ENCODE results near the gene UBR3. TPM values are rescaled to one million over a fixed set of nuclear protein-coding genes. Genes with fewer than 3 reads are reported as not detected.

Gene UBR3
- total and polyA plus RNA-seq, 5 donors from 2014 or later, result 8.1 to 45.1 (median 9.6) TPM

GRCh38 chr2:170086751-170087412 is 259.6 kb downstream of the UBR3 start:
- DNase-seq (no peak), ATAC-seq (ENCODE audit: low read depth in 2 of 2) (no peak)
- H3K9me3 ChIP-seq (ENCODE audit: control insufficient read depth in 2 of 2, low read length in 2 of 2), result no peaks in the 10 kb centered on the region
- Mint-ChIP-seq H3K27me3 (no peaks in the 10 kb centered on the region), H3K9me3 (peaks cover 0 to 10% (median 0%) of the 10 kb centered on the region in 7 donors), H3K4me3 (no peak overlapping the region), H3K27ac (no peak overlapping the region), H3K36me3 (peaks cover 8% of the 10 kb centered on the region), H3K4me1 (no peaks in the 10 kb centered on the region)
- H3K4me1 ChIP-seq (ENCODE audit: control insufficient read depth, insufficient read depth, low read length, poor library complexity, severe bottlenecking), result no peaks in the 10 kb centered on the region
- H3K4me3 ChIP-seq (ENCODE audit: low read depth, low read length), result no peak overlapping the region
- no peaks in the 10 kb centered on the region for H3K27me3 ChIP-seq (ENCODE audit: control insufficient read depth, insufficient read depth, low read length)
- no peak overlapping the region for H3K27ac ChIP-seq (ENCODE audit: insufficient read depth, low read length, poor library complexity, severe bottlenecking)
- H3K36me3 ChIP-seq (ENCODE audit: control insufficient read depth, insufficient read depth, low read length), result peaks cover 5% of the 10 kb centered on the region

GRCh38 chr2:170087413-170087793 is 260.1 kb downstream of the UBR3 start:
- H3K36me3 ChIP-seq (ENCODE audit: control insufficient read depth, insufficient read depth, low read length), result peaks cover 1% of the 10 kb centered on the region
- Mint-ChIP-seq H3K27ac (no peak overlapping the region), H3K9me3 (peaks cover 0 to 13% (median 0%) of the 10 kb centered on the region in 7 donors), H3K4me3 (no peak overlapping the region), H3K4me1 (no peaks in the 10 kb centered on the region), H3K36me3 (peaks cover 4% of the 10 kb centered on the region), H3K27me3 (no peaks in the 10 kb centered on the region)
- H3K9me3 ChIP-seq (ENCODE audit: control insufficient read depth in 2 of 2, low read length in 2 of 2), result no peaks in the 10 kb centered on the region
- H3K4me3 ChIP-seq (ENCODE audit: low read depth, low read length), result no peak overlapping the region
- DNase-seq, result no peak
- no peak overlapping the region for H3K27ac ChIP-seq (ENCODE audit: insufficient read depth, low read length, poor library complexity, severe bottlenecking)
- no peak for ATAC-seq (ENCODE audit: low read depth in 2 of 2)
- H3K27me3 ChIP-seq (ENCODE audit: control insufficient read depth, insufficient read depth, low read length), result no peaks in the 10 kb centered on the region
- no peaks in the 10 kb centered on the region for H3K4me1 ChIP-seq (ENCODE audit: control insufficient read depth, insufficient read depth, low read length, poor library complexity, severe bottlenecking)

GRCh38 chr2:170088776-170089175 is 261.5 kb downstream of the UBR3 start:
- Histone ChIP-seq H3K27ac (ENCODE audit: insufficient read depth, low read length, poor library complexity, severe bottlenecking) (no peak overlapping the region), H3K9me3 (ENCODE audit: control insufficient read depth in 2 of 2, low read length in 2 of 2) (no peaks in the 10 kb centered on the region), H3K36me3 (ENCODE audit: control insufficient read depth, insufficient read depth, low read length) (no peaks in the 10 kb centered on the region), H3K4me3 (ENCODE audit: low read depth, low read length) (no peak overlapping the region), H3K4me1 (ENCODE audit: control insufficient read depth, insufficient read depth, low read length, poor library complexity, severe bottlenecking) (no peaks in the 10 kb centered on the region), H3K27me3 (ENCODE audit: control insufficient read depth, insufficient read depth, low read length) (no peaks in the 10 kb centered on the region)
- Mint-ChIP-seq H3K4me3 (no peak overlapping the region), H3K4me1 (no peaks in the 10 kb centered on the region), H3K27ac (no peak overlapping the region), H3K36me3 (no peaks in the 10 kb centered on the region), H3K27me3 (peaks cover 4% of the 10 kb centered on the region), H3K9me3 (peaks cover 0 to 25% (median 3%) of the 10 kb centered on the region in 7 donors)
- ATAC-seq (ENCODE audit: low read depth in 2 of 2) (no peak), DNase-seq (no peak)

GRCh38 chr2:170090229-170090628 is 263.0 kb downstream of the UBR3 start:
- DNase-seq (no peak), ATAC-seq (ENCODE audit: low read depth in 2 of 2) (no peak)
- Histone ChIP-seq H3K27me3 (ENCODE audit: control insufficient read depth, insufficient read depth, low read length) (no peaks in the 10 kb centered on the region), H3K9me3 (ENCODE audit: control insufficient read depth in 2 of 2, low read length in 2 of 2) (no peaks in the 10 kb centered on the region), H3K27ac (ENCODE audit: insufficient read depth, low read length, poor library complexity, severe bottlenecking) (no peak overlapping the region), H3K36me3 (ENCODE audit: control insufficient read depth, insufficient read depth, low read length) (no peaks in the 10 kb centered on the region), H3K4me1 (ENCODE audit: control insufficient read depth, insufficient read depth, low read length, poor library complexity, severe bottlenecking) (no peaks in the 10 kb centered on the region), H3K4me3 (ENCODE audit: low read depth, low read length) (no peak overlapping the region)
- Mint-ChIP-seq H3K4me3 (no peak overlapping the region), H3K9me3 (peaks cover 0 to 25% (median 3%) of the 10 kb centered on the region in 7 donors), H3K4me1 (no peaks in the 10 kb centered on the region), H3K27me3 (peaks cover 4% of the 10 kb centered on the region), H3K27ac (no peak overlapping the region), H3K36me3 (no peaks in the 10 kb centered on the region)

- H3K27me3 Mint-ChIP-seq, result peaks cover 4% of the 10 kb centered on the region
- no peak overlapping the region for H3K27ac Mint-ChIP-seq
- no peak overlapping the region for H3K4me3 Mint-ChIP-seq
- Histone ChIP-seq H3K27me3 (ENCODE audit: control insufficient read depth, insufficient read depth, low read length) (no peaks in the 10 kb centered on the region), H3K27ac (ENCODE audit: insufficient read depth, low read length, poor library complexity, severe bottlenecking) (no peak overlapping the region), H3K36me3 (ENCODE audit: control insufficient read depth, insufficient read depth, low read length) (no peaks in the 10 kb centered on the region), H3K4me1 (ENCODE audit: control insufficient read depth, insufficient read depth, low read length, poor library complexity, severe bottlenecking) (no peaks in the 10 kb centered on the region), H3K9me3 (ENCODE audit: control insufficient read depth in 2 of 2, low read length in 2 of 2) (no peaks in the 10 kb centered on the region), H3K4me3 (ENCODE audit: low read depth, low read length) (no peak overlapping the region)
- no peaks in the 10 kb centered on the region for H3K4me1 Mint-ChIP-seq
- DNase-seq, result no peak
- no peaks in the 10 kb centered on the region for H3K36me3 Mint-ChIP-seq
- peaks cover 0 to 25% (median 5%) of the 10 kb centered on the region in 7 donors for H3K9me3 Mint-ChIP-seq
- ATAC-seq (ENCODE audit: low read depth in 2 of 2), result no peak
Measured at GRCh38 chr2:170091436-170091835, 264.2 kb downstream of the UBR3 start.

GRCh38 chr2:170092436-170093060 is 265.3 kb downstream of the UBR3 start:
- no peak overlapping the region for H3K27ac Mint-ChIP-seq
- Histone ChIP-seq H3K9me3 (ENCODE audit: control insufficient read depth in 2 of 2, low read length in 2 of 2) (no peaks in the 10 kb centered on the region), H3K27me3 (ENCODE audit: control insufficient read depth, insufficient read depth, low read length) (no peaks in the 10 kb centered on the region), H3K27ac (ENCODE audit: insufficient read depth, low read length, poor library complexity, severe bottlenecking) (no peak overlapping the region), H3K4me1 (ENCODE audit: control insufficient read depth, insufficient read depth, low read length, poor library complexity, severe bottlenecking) (no peaks in the 10 kb centered on the region), H3K4me3 (ENCODE audit: low read depth, low read length) (no peak overlapping the region), H3K36me3 (ENCODE audit: control insufficient read depth, insufficient read depth, low read length) (no peaks in the 10 kb centered on the region)
- H3K9me3 Mint-ChIP-seq, result peaks cover 0 to 25% (median 5%) of the 10 kb centered on the region in 7 donors
- H3K36me3 Mint-ChIP-seq, result no peaks in the 10 kb centered on the region
- peaks cover 4% of the 10 kb centered on the region for H3K27me3 Mint-ChIP-seq
- H3K4me3 Mint-ChIP-seq, result no peak overlapping the region
- no peak for DNase-seq
- H3K4me1 Mint-ChIP-seq, result no peaks in the 10 kb centered on the region
- no peak for ATAC-seq (ENCODE audit: low read depth in 2 of 2)

GRCh38 chr2:170095380-170095779 is 268.1 kb downstream of the UBR3 start:
- Mint-ChIP-seq H3K27me3 (peaks cover 4% of the 10 kb centered on the region), H3K36me3 (no peaks in the 10 kb centered on the region), H3K4me1 (no peaks in the 10 kb centered on the region), H3K4me3 (no peak overlapping the region), H3K9me3 (peaks cover 0 to 22% (median 5%) of the 10 kb centered on the region in 7 donors), H3K27ac (no peak overlapping the region)
- Histone ChIP-seq H3K4me3 (ENCODE audit: low read depth, low read length) (no peak overlapping the region), H3K4me1 (ENCODE audit: control insufficient read depth, insufficient read depth, low read length, poor library complexity, severe bottlenecking) (no peaks in the 10 kb centered on the region), H3K27ac (ENCODE audit: insufficient read depth, low read length, poor library complexity, severe bottlenecking) (no peak overlapping the region), H3K27me3 (ENCODE audit: control insufficient read depth, insufficient read depth, low read length) (no peaks in the 10 kb centered on the region), H3K36me3 (ENCODE audit: control insufficient read depth, insufficient read depth, low read length) (no peaks in the 10 kb centered on the region), H3K9me3 (ENCODE audit: control insufficient read depth in 2 of 2, low read length in 2 of 2) (no peaks in the 10 kb centered on the region)
- ATAC-seq (ENCODE audit: low read depth in 2 of 2) (no peak), DNase-seq (no peak)

Measured in CD4-positive, CD25-positive, alpha-beta regulatory T cell (primary cell).